Measurements from ENCODE around the gene CD63.
"Not testable (repeated sequence)": the region's sequence is repeated elsewhere in the genome, so short reads cannot be mapped to it uniquely, and the experiment has no call there.

Gene CD63

GRCh38 chr12:55728939-55729818 is at the start of gene CD63:
Gene CD63 (minus strand): TSS chr12:55729009. CDS start chr12:55728341, 668 bp downstream.
- DNase-seq (ENCODE audit: low read depth in 2 of 2): peak; percentile 78 to 83

- no peak for DNase-seq (ENCODE audit: low read depth in 2 of 2)
Measured at GRCh38 chr12:55777856-55778255, 49.0 kb upstream of the CD63 start.

GRCh38 chr12:55771736-55772135 is 42.9 kb upstream of the CD63 start:
- no peak for DNase-seq (ENCODE audit: low read depth in 2 of 2)

GRCh38 chr12:55767156-55767555 is 38.3 kb upstream of the CD63 start:
- no peak for DNase-seq (ENCODE audit: low read depth in 2 of 2)

GRCh38 chr12:55765736-55766290 is 37.0 kb upstream of the CD63 start:
- no peak for DNase-seq (ENCODE audit: low read depth in 2 of 2)

- no peak for DNase-seq (ENCODE audit: low read depth in 2 of 2)
Measured at GRCh38 chr12:55762646-55763045, 33.8 kb upstream of the CD63 start.

GRCh38 chr12:55760663-55761062 is 31.9 kb upstream of the CD63 start:
- DNase-seq (ENCODE audit: low read depth in 2 of 2): peak; percentile 14 to 62

GRCh38 chr12:55758575-55758974 is 29.8 kb upstream of the CD63 start:
- DNase-seq (ENCODE audit: low read depth in 2 of 2): not testable (repeated sequence)

- DNase-seq (ENCODE audit: low read depth in 2 of 2): no peak
Measured at GRCh38 chr12:55757701-55758100, 28.9 kb upstream of the CD63 start.

GRCh38 chr12:55755246-55755645 is 26.4 kb upstream of the CD63 start:
- no peak for DNase-seq (ENCODE audit: low read depth in 2 of 2)

- no peak for DNase-seq (ENCODE audit: low read depth in 2 of 2)
Measured at GRCh38 chr12:55748230-55748993, 19.6 kb upstream of the CD63 start.

- DNase-seq (ENCODE audit: low read depth in 2 of 2): no peak
Measured at GRCh38 chr12:55746913-55747231, 18.1 kb upstream of the CD63 start.

GRCh38 chr12:55746174-55746912 is 17.5 kb upstream of the CD63 start:
- DNase-seq (ENCODE audit: low read depth in 2 of 2): no peak

GRCh38 chr12:55745361-55746173 is 16.8 kb upstream of the CD63 start:
- no peak for DNase-seq (ENCODE audit: low read depth in 2 of 2)

- no peak for DNase-seq (ENCODE audit: low read depth in 2 of 2)
Measured at GRCh38 chr12:55744340-55745030, 15.7 kb upstream of the CD63 start.

GRCh38 chr12:55743406-55744339 is 14.9 kb upstream of the CD63 start:
- peak in 1 of 2 donors; percentile 38 for DNase-seq (ENCODE audit: low read depth in 2 of 2)

GRCh38 chr12:55742719-55743405 is 14.1 kb upstream of the CD63 start, which contains the start of gene GDF11:
Gene GDF11 (plus strand): TSS chr12:55743122. CDS start chr12:55743317, 195 bp downstream.
- peak; percentile 58 to 59 for DNase-seq (ENCODE audit: low read depth in 2 of 2)

GRCh38 chr12:55741931-55742680 is 13.3 kb upstream of the CD63 start:
- DNase-seq (ENCODE audit: low read depth in 2 of 2): no peak

Measured in stimulated activated CD8-positive, alpha-beta memory T cell treated with anti-CD3 and anti-CD28 coated beads, Interleukin-15, amount 100 ng/mL, for 48 hours (primary cell).